ENCODE results near the gene S100PBP. TPM values are rescaled to one million over a fixed set of nuclear protein-coding genes. Genes with fewer than 3 reads are reported as not detected.

Gene S100PBP
- polyA plus RNA-seq, 3 donors, result 6.6 to 17.4 (median 7.1) TPM

DNA sequence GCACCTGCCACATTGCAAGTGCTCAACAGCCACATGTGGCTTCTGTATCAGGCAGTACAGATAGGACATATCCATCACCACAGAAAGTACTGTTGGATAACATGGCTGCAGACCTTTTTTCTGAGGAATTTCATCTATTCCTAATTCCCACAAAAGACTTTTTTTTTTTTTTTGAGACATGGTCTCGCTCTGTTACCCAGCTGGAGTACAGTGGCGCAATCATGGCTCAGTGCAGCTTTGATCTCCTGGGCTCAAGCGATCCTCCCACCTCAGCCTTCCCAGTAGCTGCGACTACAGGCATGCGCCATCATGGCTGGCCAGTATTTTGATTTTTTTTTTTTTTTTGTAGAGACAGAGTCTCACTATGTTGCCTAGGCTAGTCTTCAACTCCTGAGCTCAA is 33.6 kb upstream of the S100PBP start:
- H3K9ac ChIP-seq (ENCODE audit: insufficient read depth, low read length, poor library complexity, severe bottlenecking), result no peak overlapping the region
- H3K4me1 ChIP-seq (ENCODE audit: control insufficient read depth in 1 of 2, insufficient read depth in 2 of 2, low read length in 2 of 2), result no peaks in the 10 kb centered on the region
- no peak overlapping the region for H3K4me2 ChIP-seq (replicated peaks; ENCODE audit: extremely low read depth, low read length, poor library complexity, severe bottlenecking)
- TF ChIP-seq CTCF (IDR thresholded peaks at IDR 0.05), result no peak
- no peak overlapping the region for H2AFZ ChIP-seq (ENCODE audit: insufficient read depth, low read depth, low read length, poor library complexity, severe bottlenecking)
- H4K20me1 ChIP-seq (ENCODE audit: insufficient read depth, low read length), result no peaks in the 10 kb centered on the region
- WGBS (ENCODE audit: insufficient coverage), result 92% methylated on average over 2 of the region's 5 CpGs
- no peak overlapping the region for H3K27ac Mint-ChIP-seq
- H3K4me1 Mint-ChIP-seq, result no peaks in the 10 kb centered on the region
- H3K4me3 ChIP-seq (replicated peaks in 1 of 3; ENCODE audit: low read depth in 2 of 3, low read length in 3 of 3), result no peak overlapping the region
- peaks cover 0 to 2% (median 0%) of the 10 kb centered on the region in 3 donors for H3K27me3 Mint-ChIP-seq (ENCODE audit: low read depth in 3 of 3)
- no peaks in the 10 kb centered on the region for H3K9me3 Mint-ChIP-seq
- peaks cover 75 to 90% of the 10 kb centered on the region in 2 donors for H3K36me3 Mint-ChIP-seq
- no peak overlapping the region for H3K4me3 Mint-ChIP-seq
- H3K79me2 ChIP-seq (ENCODE audit: insufficient read depth, low read length), result no peaks in the 10 kb centered on the region
- no peak overlapping the region for H3K27ac ChIP-seq (ENCODE audit: low read depth in 1 of 2, low read length in 2 of 2)
- intact Hi-C loops (cut with micrococcal nuclease), result no loop called here
- H3K27me3 ChIP-seq (ENCODE audit: control insufficient read depth in 2 of 2, insufficient read depth in 2 of 2, low read length in 2 of 2), result no peaks in the 10 kb centered on the region
- DNase-seq, result no peak
- peaks cover 84 to 98% of the 10 kb centered on the region in 2 donors for H3K36me3 ChIP-seq (replicated peaks in 1 of 2; ENCODE audit: control insufficient read depth in 1 of 2, insufficient read depth in 2 of 2, low read length in 2 of 2)
- no peaks in the 10 kb centered on the region for H3K9me3 ChIP-seq (replicated peaks in 1 of 2; ENCODE audit: control insufficient read depth in 1 of 2, insufficient read depth in 1 of 2, low read length in 2 of 2)

DNA sequence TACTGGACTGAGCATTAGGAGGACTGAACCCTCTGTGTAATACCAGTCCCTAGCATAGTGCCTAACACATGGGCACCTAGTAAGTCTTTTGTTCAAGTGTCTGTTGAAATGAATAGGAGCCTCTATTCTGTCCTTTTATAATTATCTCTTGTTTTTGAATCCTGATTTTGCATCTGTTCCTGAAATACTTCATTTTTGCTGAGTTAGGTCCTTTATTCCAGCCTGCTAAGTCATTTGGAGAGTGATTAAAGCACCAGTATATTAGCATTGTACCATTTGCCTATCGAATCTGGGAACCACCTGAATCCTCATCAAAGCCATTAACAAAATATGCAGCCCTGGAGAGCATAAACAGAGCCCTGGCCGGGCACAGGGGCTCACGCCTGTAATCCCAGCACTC is 32.6 kb upstream of the S100PBP start:
- 94% methylated on average over 2 of the region's 3 CpGs for WGBS (ENCODE audit: insufficient coverage)
- H2AFZ ChIP-seq (ENCODE audit: insufficient read depth, low read depth, low read length, poor library complexity, severe bottlenecking), result no peak overlapping the region
- H3K9me3 ChIP-seq (replicated peaks in 1 of 2; ENCODE audit: control insufficient read depth in 1 of 2, insufficient read depth in 1 of 2, low read length in 2 of 2), result no peaks in the 10 kb centered on the region
- no peak for DNase-seq
- H3K27ac Mint-ChIP-seq, result no peak overlapping the region
- H3K9me3 Mint-ChIP-seq, result no peaks in the 10 kb centered on the region
- H3K4me2 ChIP-seq (replicated peaks; ENCODE audit: extremely low read depth, low read length, poor library complexity, severe bottlenecking), result no peak overlapping the region
- no peak for TF ChIP-seq CTCF (IDR thresholded peaks at IDR 0.05)
- H3K4me1 ChIP-seq (ENCODE audit: control insufficient read depth in 1 of 2, insufficient read depth in 2 of 2, low read length in 2 of 2), result no peaks in the 10 kb centered on the region
- intact Hi-C loops (cut with micrococcal nuclease), result no loop called here
- peaks cover 68 to 90% of the 10 kb centered on the region in 2 donors for H3K36me3 Mint-ChIP-seq
- H3K27ac ChIP-seq (ENCODE audit: low read depth in 1 of 2, low read length in 2 of 2), result no peak overlapping the region
- H3K4me3 ChIP-seq (replicated peaks in 1 of 3; ENCODE audit: low read depth in 2 of 3, low read length in 3 of 3), result no peak overlapping the region
- H3K36me3 ChIP-seq (replicated peaks in 1 of 2; ENCODE audit: control insufficient read depth in 1 of 2, insufficient read depth in 2 of 2, low read length in 2 of 2), result peaks cover 79 to 96% of the 10 kb centered on the region in 2 donors
- H3K4me1 Mint-ChIP-seq, result no peaks in the 10 kb centered on the region
- no peak overlapping the region for H3K4me3 Mint-ChIP-seq
- H3K27me3 ChIP-seq (ENCODE audit: control insufficient read depth in 2 of 2, insufficient read depth in 2 of 2, low read length in 2 of 2), result no peaks in the 10 kb centered on the region
- H3K9ac ChIP-seq (ENCODE audit: insufficient read depth, low read length, poor library complexity, severe bottlenecking), result no peak overlapping the region
- H3K79me2 ChIP-seq (ENCODE audit: insufficient read depth, low read length), result no peaks in the 10 kb centered on the region
- peaks cover 0 to 2% (median 0%) of the 10 kb centered on the region in 3 donors for H3K27me3 Mint-ChIP-seq (ENCODE audit: low read depth in 3 of 3)
- no peaks in the 10 kb centered on the region for H4K20me1 ChIP-seq (ENCODE audit: insufficient read depth, low read length)
